B cell (primary cell): Measurements from ENCODE around the gene ACOX3. TPM values are rescaled to one million over a fixed set of nuclear protein-coding genes. Genes with fewer than 3 reads are reported as not detected.

Experiments
- ATAC-seq: fragments of 200-7000 bp; cut with Tn5 transposase; one replicate; pipeline ENCODE4 v1.10.0; 2021; ENCODE audit warnings: low read depth, mild to moderate bottlenecking, moderate number of reproducible peaks, moderate library complexity
- CTCF ChIA-PET: fragments of 350-600 bp; sonication (Branson Sonifier 250); formaldehyde crosslinking; loops from one replicate; lab custom pipeline; 2021; ENCODE audit warnings: antibody characterized with exemption, inconsistent platforms; lab: Charles Lee
- POLR2A ChIA-PET: fragments of 350-600 bp; sonication (Branson Sonifier 250); formaldehyde crosslinking; loops from one replicate; lab custom pipeline; 2021; ENCODE audit warnings: antibody characterized with exemption; lab: Charles Lee
- DNase-seq: peaks from one replicate; pipeline ENCODE4 v3.0.0; 2013
- H2AFZ ChIP-seq: 2 replicates; pipeline ENCODE4 v1.6.1; 2012; ENCODE audit warnings: mild to moderate bottlenecking, low read depth, low read length; ENCODE audit not compliant: insufficient read depth, poor library complexity, severe bottlenecking
- H3K27ac ChIP-seq, 2 donors: 1 replicate in 1 of 2; 2 replicates in 1 of 2; pipeline ENCODE4 v1.5.1; 2012 to 2013; ENCODE audit warnings: low read length in 2 of 2, mild to moderate bottlenecking in 2 of 2, moderate library complexity in 1 of 2
- H3K27me3 ChIP-seq, 4 experiments: fragments of 200-600 bp in 1 of 4; sonication (generic) in 1 of 4; replicated peaks in 1 of 4; 1 replicate in 2 of 4; 2 replicates in 2 of 4; pipeline versions ENCODE4 v1.6.1 to v1.7.0; 2013 to 2016; ENCODE audit warnings: low read length in 3 of 4, mild to moderate bottlenecking in 2 of 4, mixed read lengths in 1 of 4, moderate library complexity in 1 of 4; ENCODE audit not compliant: insufficient read depth in 4 of 4, control insufficient read depth in 3 of 4; ENCODE audit errors: control extremely low read depth in 1 of 4
- H3K36me3 ChIP-seq, 2 experiments: replicated peaks in 1 of 2; 1 replicate in 1 of 2; 2 replicates in 1 of 2; pipeline versions ENCODE4 v1.6.1 to v1.7.1; 2013; ENCODE audit warnings: low read length in 1 of 2; ENCODE audit not compliant: insufficient read depth in 2 of 2, control insufficient read depth in 1 of 2; ENCODE audit errors: control extremely low read depth in 1 of 2, extremely low read depth in 1 of 2
- H3K4me1 ChIP-seq, 2 donors: fragments of 200-600 bp in 1 of 2; sonication (generic) in 1 of 2; 1 replicate in 1 of 2; 2 replicates in 1 of 2; pipeline versions ENCODE4 v1.5.1 to v1.6.1; 2013 to 2017; ENCODE audit warnings: low read length in 2 of 2; ENCODE audit not compliant: control insufficient read depth in 2 of 2, insufficient read depth in 2 of 2
- H3K4me2 ChIP-seq: replicated peaks from 2 replicates; pipeline ENCODE3; 2012; ENCODE audit warnings: mild to moderate bottlenecking, low read depth, low read length; ENCODE audit not compliant: poor library complexity, severe bottlenecking
- H3K4me3 ChIP-seq, 5 experiments: fragments of 200-600 bp in 1 of 5; sonication (generic) in 1 of 5; 1 replicate in 3 of 5; 2 replicates in 2 of 5; pipeline versions ENCODE4 v1.5.1 to v1.7.0; 2011 to 2016; ENCODE audit warnings: low read length in 4 of 5, mild to moderate bottlenecking in 4 of 5, low read depth in 2 of 5, control low read depth in 1 of 5, moderate library complexity in 1 of 5; ENCODE audit not compliant: insufficient read depth in 1 of 5; ENCODE audit errors: control extremely low read depth in 1 of 5, extremely low read depth in 1 of 5
- H3K79me2 ChIP-seq: fragments of 200-600 bp; sonication (generic); one replicate; pipeline ENCODE4 v1.6.0; 2016; ENCODE audit warnings: low read length; ENCODE audit not compliant: control insufficient read depth, insufficient read depth
- H3K9ac ChIP-seq: fragments of 200-600 bp; sonication (generic); 2 replicates; pipeline ENCODE4 v1.6.1; 2017; ENCODE audit warnings: mild to moderate bottlenecking, low read length, moderate library complexity
- H3K9me3 ChIP-seq, 3 donors: one replicate each; pipeline versions ENCODE4 v1.6.1 to v1.7.1; 2013; ENCODE audit warnings: low read length in 2 of 3; ENCODE audit not compliant: control insufficient read depth in 2 of 3, insufficient read depth in 1 of 3; ENCODE audit errors: control extremely low read depth in 1 of 3
- H4K20me1 ChIP-seq: 2 replicates; pipeline ENCODE4 v1.6.0; 2012; ENCODE audit warnings: mild to moderate bottlenecking, low read length; ENCODE audit not compliant: insufficient read depth, control insufficient read depth, poor library complexity, severe bottlenecking
- H3K27ac Mint-ChIP-seq: one replicate; pipeline ENCODE4 v1.8.0; 2021; ENCODE audit warnings: mixed read lengths
- H3K27me3 Mint-ChIP-seq: one replicate; pipeline ENCODE4 v1.8.0; 2021; ENCODE audit warnings: mixed read lengths
- H3K4me1 Mint-ChIP-seq: one replicate; pipeline ENCODE4 v1.8.0; 2021; ENCODE audit warnings: mixed read lengths
- H3K4me3 Mint-ChIP-seq: one replicate; pipeline ENCODE4 v1.8.0; 2021; ENCODE audit warnings: mixed read lengths
- H3K9me3 Mint-ChIP-seq: one replicate; pipeline ENCODE4 v1.8.0; 2022; ENCODE audit warnings: mixed read lengths; ENCODE audit not compliant: insufficient read depth
- CTCF ChIP-seq: fragments of 200-600 bp; IDR thresholded peaks from one replicate; pipeline ENCODE4 v1.8.0; 2022; ENCODE audit warnings: antibody characterized with exemption, mild to moderate bottlenecking
- EZH2 ChIP-seq: IDR thresholded peaks from 2 replicates; pipeline ENCODE4 v1.6.1; 2012; ENCODE audit warnings: borderline replicate concordance, low read depth, mild to moderate bottlenecking, moderate library complexity, low read length; ENCODE audit not compliant: insufficient read depth, poor library complexity, severe bottlenecking
- WGBS: methylation state at CpG from one replicate; pipeline ENCODE4 v1.1.5; 2013; ENCODE audit warnings: missing lambda C conversion rate; ENCODE audit not compliant: insufficient coverage; 5-methylcytosine and 5-hydroxymethylcytosine counted together
- intact Hi-C: fragments of 100-400 bp; cut with micrococcal nuclease; formaldehyde crosslinking; loops from one replicate; pipeline ENCODE4 v1.10.0; 2022
- polyA plus RNA-seq: library from polyadenylated mRNA; depleted of rRNA; stranded (reverse); fragments of >200 nt; gene quantifications from 2 replicates; pipeline ENCODE4 v1.2.3, GENCODE V29; 2012
- total RNA-seq, 2 donors: library from RNA; stranded (reverse); fragments of 120-200 nt in 1 of 2; gene quantifications; 1 replicate in 1 of 2; 2 replicates in 1 of 2; pipeline versions ENCODE4 v1.2.3 to v1.2.4, GENCODE V29; 2013 to 2022

ACOX3 gene
- total and polyA plus RNA-seq, 2 donors (not counting 1 experiment from before 2014, with no cell fraction given), result 4.6 to 23.1 TPM

- peaks cover 0 to 6% of the 10 kb centered on the region in 2 donors for H3K4me1 ChIP-seq
- H3K4me3 Mint-ChIP-seq, result no peak overlapping the region
- CTCF ChIA-PET, result interaction anchor here (2.3 kb wide), 1 partner anchor 607 kb away, joined by 9 read pairs; no protein-coding TSS in a partner anchor
- TF ChIP-seq CTCF (no peak), EZH2 (no peak)
- H2AFZ ChIP-seq, result no peak overlapping the region
- no peaks in the 10 kb centered on the region for H3K9me3 Mint-ChIP-seq
- H3K4me2 ChIP-seq, result no peak overlapping the region
- H3K9me3 ChIP-seq, result no peaks in the 10 kb centered on the region
- H3K4me3 ChIP-seq, result no peak overlapping the region
- peaks cover 5% of the 10 kb centered on the region for H3K4me1 Mint-ChIP-seq
- no peak overlapping the region for H3K27ac ChIP-seq
- no peak overlapping the region for H3K9ac ChIP-seq
- no peaks in the 10 kb centered on the region for H3K79me2 ChIP-seq
- intact Hi-C loops, result no loop called here
- WGBS, result 85% methylated on average over 12 of the region's 13 CpGs
- DNase-seq, result no peak
- POLR2A ChIA-PET, result no interaction called here
- H3K36me3 ChIP-seq, result peaks cover 0 to 45% of the 10 kb centered on the region in 2 experiments
- no peaks in the 10 kb centered on the region for H4K20me1 ChIP-seq
- H3K27me3 Mint-ChIP-seq, result no peaks in the 10 kb centered on the region
- no peaks in the 10 kb centered on the region for H3K27me3 ChIP-seq
- ATAC-seq, result no peak
- H3K27ac Mint-ChIP-seq, result no peak overlapping the region
Measured at GRCh38 chr4:8411351-8412180, 29.0 kb downstream of the ACOX3 start.
